ENCODE data around the gene TRIM77.

DNA sequence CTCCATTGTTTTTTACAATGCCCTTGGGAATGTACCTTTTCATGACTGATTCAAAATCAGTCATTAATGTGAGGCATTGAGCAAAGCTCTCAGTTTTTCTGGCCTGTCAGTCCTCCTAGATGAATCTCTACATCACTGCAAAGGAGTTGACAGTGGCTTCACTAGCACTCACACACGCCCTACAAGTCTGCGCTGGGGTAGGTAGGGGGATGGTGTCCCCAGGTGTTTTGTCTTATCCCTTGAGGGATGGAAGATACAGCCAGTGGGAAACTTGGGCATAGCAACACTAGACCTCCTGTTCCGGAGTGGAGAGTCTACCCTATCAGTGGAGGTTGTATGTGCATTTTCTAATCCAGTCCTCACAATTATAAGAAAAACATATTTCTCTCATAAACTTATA is 27.0 kb downstream of the TRIM77 start:
- TF ChIP-seq, protein P1, sequence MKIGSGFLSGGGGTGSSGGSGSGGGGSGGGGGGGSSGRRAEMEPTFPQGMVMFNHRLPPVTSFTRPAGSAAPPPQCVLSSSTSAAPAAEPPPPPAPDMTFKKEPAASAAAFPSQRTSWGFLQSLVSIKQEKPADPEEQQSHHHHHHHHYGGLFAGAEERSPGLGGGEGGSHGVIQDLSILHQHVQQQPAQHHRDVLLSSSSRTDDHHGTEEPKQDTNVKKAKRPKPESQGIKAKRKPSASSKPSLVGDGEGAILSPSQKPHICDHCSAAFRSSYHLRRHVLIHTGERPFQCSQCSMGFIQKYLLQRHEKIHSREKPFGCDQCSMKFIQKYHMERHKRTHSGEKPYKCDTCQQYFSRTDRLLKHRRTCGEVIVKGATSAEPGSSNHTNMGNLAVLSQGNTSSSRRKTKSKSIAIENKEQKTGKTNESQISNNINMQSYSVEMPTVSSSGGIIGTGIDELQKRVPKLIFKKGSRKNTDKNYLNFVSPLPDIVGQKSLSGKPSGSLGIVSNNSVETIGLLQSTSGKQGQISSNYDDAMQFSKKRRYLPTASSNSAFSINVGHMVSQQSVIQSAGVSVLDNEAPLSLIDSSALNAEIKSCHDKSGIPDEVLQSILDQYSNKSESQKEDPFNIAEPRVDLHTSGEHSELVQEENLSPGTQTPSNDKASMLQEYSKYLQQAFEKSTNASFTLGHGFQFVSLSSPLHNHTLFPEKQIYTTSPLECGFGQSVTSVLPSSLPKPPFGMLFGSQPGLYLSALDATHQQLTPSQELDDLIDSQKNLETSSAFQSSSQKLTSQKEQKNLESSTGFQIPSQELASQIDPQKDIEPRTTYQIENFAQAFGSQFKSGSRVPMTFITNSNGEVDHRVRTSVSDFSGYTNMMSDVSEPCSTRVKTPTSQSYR (CRISPR knock-in tag; IDR thresholded peaks at IDR 0.05): no peak
- TF ChIP-seq MXD4 (CRISPR knock-in tag; IDR thresholded peaks at IDR 0.05; ENCODE audit: borderline replicate concordance) (no peak), ZNF423 (CRISPR knock-in tag; IDR thresholded peaks at IDR 0.05) (no peak), JAZF1 (CRISPR knock-in tag; IDR thresholded peaks at IDR 0.05) (no peak), ATF1 (CRISPR knock-in tag; IDR thresholded peaks at IDR 0.05) (no peak), TCF7 (CRISPR knock-in tag; IDR thresholded peaks at IDR 0.05; ENCODE audit: low read depth) (no peak), SP1 (CRISPR knock-in tag; conservative IDR thresholded peaks at IDR 0.05) (no peak), IRF2 (CRISPR knock-in tag; IDR thresholded peaks at IDR 0.05; ENCODE audit: borderline replicate concordance, low read depth) (no peak), ESRRA (CRISPR knock-in tag; IDR thresholded peaks at IDR 0.05; ENCODE audit: borderline replicate concordance) (no peak)
- TF ChIP-seq, protein P2, sequence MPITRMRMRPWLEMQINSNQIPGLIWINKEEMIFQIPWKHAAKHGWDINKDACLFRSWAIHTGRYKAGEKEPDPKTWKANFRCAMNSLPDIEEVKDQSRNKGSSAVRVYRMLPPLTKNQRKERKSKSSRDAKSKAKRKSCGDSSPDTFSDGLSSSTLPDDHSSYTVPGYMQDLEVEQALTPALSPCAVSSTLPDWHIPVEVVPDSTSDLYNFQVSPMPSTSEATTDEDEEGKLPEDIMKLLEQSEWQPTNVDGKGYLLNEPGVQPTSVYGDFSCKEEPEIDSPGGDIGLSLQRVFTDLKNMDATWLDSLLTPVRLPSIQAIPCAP (CRISPR knock-in tag; IDR thresholded peaks at IDR 0.05): no peak
- TF ChIP-seq, protein P3, sequence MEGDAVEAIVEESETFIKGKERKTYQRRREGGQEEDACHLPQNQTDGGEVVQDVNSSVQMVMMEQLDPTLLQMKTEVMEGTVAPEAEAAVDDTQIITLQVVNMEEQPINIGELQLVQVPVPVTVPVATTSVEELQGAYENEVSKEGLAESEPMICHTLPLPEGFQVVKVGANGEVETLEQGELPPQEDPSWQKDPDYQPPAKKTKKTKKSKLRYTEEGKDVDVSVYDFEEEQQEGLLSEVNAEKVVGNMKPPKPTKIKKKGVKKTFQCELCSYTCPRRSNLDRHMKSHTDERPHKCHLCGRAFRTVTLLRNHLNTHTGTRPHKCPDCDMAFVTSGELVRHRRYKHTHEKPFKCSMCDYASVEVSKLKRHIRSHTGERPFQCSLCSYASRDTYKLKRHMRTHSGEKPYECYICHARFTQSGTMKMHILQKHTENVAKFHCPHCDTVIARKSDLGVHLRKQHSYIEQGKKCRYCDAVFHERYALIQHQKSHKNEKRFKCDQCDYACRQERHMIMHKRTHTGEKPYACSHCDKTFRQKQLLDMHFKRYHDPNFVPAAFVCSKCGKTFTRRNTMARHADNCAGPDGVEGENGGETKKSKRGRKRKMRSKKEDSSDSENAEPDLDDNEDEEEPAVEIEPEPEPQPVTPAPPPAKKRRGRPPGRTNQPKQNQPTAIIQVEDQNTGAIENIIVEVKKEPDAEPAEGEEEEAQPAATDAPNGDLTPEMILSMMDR (IDR thresholded peaks at IDR 0.05): no peak
- TF ChIP-seq, protein P4, sequence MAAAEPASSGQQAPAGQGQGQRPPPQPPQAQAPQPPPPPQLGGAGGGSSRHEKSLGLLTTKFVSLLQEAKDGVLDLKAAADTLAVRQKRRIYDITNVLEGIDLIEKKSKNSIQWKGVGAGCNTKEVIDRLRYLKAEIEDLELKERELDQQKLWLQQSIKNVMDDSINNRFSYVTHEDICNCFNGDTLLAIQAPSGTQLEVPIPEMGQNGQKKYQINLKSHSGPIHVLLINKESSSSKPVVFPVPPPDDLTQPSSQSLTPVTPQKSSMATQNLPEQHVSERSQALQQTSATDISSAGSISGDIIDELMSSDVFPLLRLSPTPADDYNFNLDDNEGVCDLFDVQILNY (CRISPR knock-in tag; IDR thresholded peaks at IDR 0.05): no peak
